HEK293 (cell line): ENCODE data around the gene UNC5CL.

Source experiments
- CTCF ChIA-PET: fragments of 350-600 bp; formaldehyde crosslinking; extraction: SDS; loops from one replicate; lab custom pipeline; 2021; ENCODE audit warnings: antibody characterized with exemption; lab: Yijun Ruan, JAX
- POLR2A ChIA-PET: fragments of 300-600 bp; formaldehyde crosslinking; extraction: SDS; loops from one replicate; lab custom pipeline; 2020; ENCODE audit warnings: antibody characterized with exemption, inconsistent platforms; lab: Yijun Ruan, JAX
- H3K27ac ChIP-seq: fragments of 200-500 bp; sonication (Bioruptor generic); 2 replicates; pipeline ENCODE4 v1.5.1; 2014; ENCODE audit warnings: low read depth, low read length, control low read depth, inconsistent platforms; ENCODE audit errors: extremely low read depth
- H3K36me3 ChIP-seq, 2 experiments: fragments of 200-500 bp in 1 of 2; sonication (Bioruptor generic) in 1 of 2; 1 replicate in 1 of 2; 2 replicates in 1 of 2; pipeline ENCODE4 v1.5.1; 2014 to 2017; ENCODE audit warnings: inconsistent platforms in 2 of 2, low read length in 2 of 2; ENCODE audit not compliant: control insufficient read depth in 2 of 2, insufficient read depth in 1 of 2
- H3K4me1 ChIP-seq: fragments of 200-500 bp; sonication (Bioruptor generic); 2 replicates; pipeline ENCODE4 v1.5.1; 2014; ENCODE audit warnings: mild to moderate bottlenecking, low read length, inconsistent platforms; ENCODE audit not compliant: control insufficient read depth, insufficient read depth
- H3K4me3 ChIP-seq: 2 replicates; pipeline ENCODE4 v1.5.1; 2011; ENCODE audit warnings: low read depth, mild to moderate bottlenecking, control low read depth, low read length, moderate library complexity
- H3K9me3 ChIP-seq: fragments of 200-500 bp; sonication (Bioruptor generic); 2 replicates; pipeline ENCODE4 v1.5.1; 2014; ENCODE audit warnings: low read depth, low read length, inconsistent platforms; ENCODE audit not compliant: control insufficient read depth, insufficient read depth
- FEZF1 ChIP-seq: fragments of 450-650 bp; formaldehyde crosslinking; IDR thresholded peaks from 2 replicates; pipeline ENCODE4 v1.5.1; 2016; ENCODE audit warnings: missing biosample characterization, missing genetic modification characterization
- KLF1 ChIP-seq: fragments of 450-650 bp; formaldehyde crosslinking; IDR thresholded peaks from 2 replicates; pipeline ENCODE4 v1.5.1; 2016; ENCODE audit warnings: missing biosample characterization, missing genetic modification characterization
- OVOL3 ChIP-seq: fragments of 450-650 bp; formaldehyde crosslinking; IDR thresholded peaks from 2 replicates; pipeline ENCODE4 v1.5.1; 2016; ENCODE audit warnings: missing biosample characterization, missing genetic modification characterization
- YY2 ChIP-seq: fragments of 450-650 bp; formaldehyde crosslinking; IDR thresholded peaks from 2 replicates; pipeline ENCODE4 v1.5.1; 2016; ENCODE audit warnings: missing biosample characterization, missing genetic modification characterization
- ZBTB7A ChIP-seq: fragments of 450-650 bp; formaldehyde crosslinking; IDR thresholded peaks from 2 replicates; pipeline ENCODE4 v1.5.1; 2016; ENCODE audit warnings: low read depth, missing biosample characterization, missing genetic modification characterization
- ZNF138 ChIP-seq: fragments of 450-650 bp; formaldehyde crosslinking; IDR thresholded peaks from 2 replicates; pipeline ENCODE4 v1.5.1; 2016; ENCODE audit warnings: missing biosample characterization, missing genetic modification characterization, borderline replicate concordance
- ZNF157 ChIP-seq: fragments of 450-650 bp; formaldehyde crosslinking; IDR thresholded peaks from 2 replicates; pipeline ENCODE4 v1.5.1; 2016; ENCODE audit warnings: missing biosample characterization, missing genetic modification characterization
- ZNF184 ChIP-seq: fragments of 450-650 bp; IDR thresholded peaks from 2 replicates; pipeline ENCODE4 v1.5.1; 2018; ENCODE audit warnings: missing biosample characterization, mild to moderate bottlenecking, missing genetic modification characterization
- ZNF211 ChIP-seq: fragments of 450-650 bp; formaldehyde crosslinking; IDR thresholded peaks from 2 replicates; pipeline ENCODE4 v1.5.1; 2016; ENCODE audit warnings: low read depth, missing biosample characterization, missing genetic modification characterization
- ZNF302 ChIP-seq: fragments of 450-650 bp; formaldehyde crosslinking; IDR thresholded peaks from 2 replicates; pipeline ENCODE4 v1.5.1; 2016; ENCODE audit warnings: missing biosample characterization, missing genetic modification characterization, low read depth
- ZNF311 ChIP-seq: fragments of 450-650 bp; formaldehyde crosslinking; IDR thresholded peaks from 2 replicates; pipeline ENCODE4 v1.5.1; 2017; ENCODE audit warnings: missing biosample characterization, missing genetic modification characterization, borderline replicate concordance
- ZNF341 ChIP-seq: fragments of 450-650 bp; formaldehyde crosslinking; IDR thresholded peaks from 2 replicates; pipeline ENCODE4; 2016; ENCODE audit warnings: low read depth, missing biosample characterization, missing genetic modification characterization
- ZNF501 ChIP-seq: fragments of 450-650 bp; formaldehyde crosslinking; IDR thresholded peaks from 2 replicates; pipeline ENCODE4 v1.5.1; 2016; ENCODE audit warnings: missing biosample characterization, missing genetic modification characterization
- ZNF555 ChIP-seq: fragments of 450-650 bp; formaldehyde crosslinking; conservative IDR thresholded peaks from 2 replicates; pipeline ENCODE4 v1.5.1; 2017; ENCODE audit warnings: missing biosample characterization, mild to moderate bottlenecking, missing genetic modification characterization, inconsistent platforms
- ZNF624 ChIP-seq: fragments of 450-650 bp; formaldehyde crosslinking; IDR thresholded peaks from 2 replicates; pipeline ENCODE4 v1.5.1; 2017; ENCODE audit warnings: missing biosample characterization, missing genetic modification characterization
- ZNF658 ChIP-seq: fragments of 450-650 bp; formaldehyde crosslinking; IDR thresholded peaks from 2 replicates; pipeline ENCODE4; 2016; ENCODE audit warnings: missing biosample characterization, missing genetic modification characterization
- ZNF747 ChIP-seq: fragments of 450-650 bp; formaldehyde crosslinking; IDR thresholded peaks from 2 replicates; pipeline ENCODE4 v1.5.1; 2016; ENCODE audit warnings: missing biosample characterization, missing genetic modification characterization
- TF ChIP-seq, protein P1 (sequence below): fragments of 450-650 bp; formaldehyde crosslinking; IDR thresholded peaks from 2 replicates; pipeline ENCODE4 v1.5.1; 2016; ENCODE audit warnings: missing biosample characterization, missing genetic modification characterization
- TF ChIP-seq, protein P2 (sequence below): fragments of 450-650 bp; formaldehyde crosslinking; IDR thresholded peaks from 2 replicates; pipeline ENCODE4; 2016; ENCODE audit warnings: missing biosample characterization, missing genetic modification characterization
- TF ChIP-seq, protein P3 (sequence below): fragments of 450-650 bp; formaldehyde crosslinking; IDR thresholded peaks from 2 replicates; pipeline ENCODE4 v1.5.0; 2017; ENCODE audit warnings: missing biosample characterization, missing genetic modification characterization, borderline replicate concordance
- TF ChIP-seq, protein P4 (sequence below): fragments of 450-650 bp; formaldehyde crosslinking; IDR thresholded peaks from 2 replicates; pipeline ENCODE4 v1.5.1; 2016; ENCODE audit warnings: missing biosample characterization, missing genetic modification characterization
- TF ChIP-seq, protein P5 (sequence below): fragments of 450-650 bp; formaldehyde crosslinking; IDR thresholded peaks from 2 replicates; pipeline ENCODE4 v1.5.1; 2016; ENCODE audit warnings: missing biosample characterization, missing genetic modification characterization

Gene UNC5CL

DNA sequence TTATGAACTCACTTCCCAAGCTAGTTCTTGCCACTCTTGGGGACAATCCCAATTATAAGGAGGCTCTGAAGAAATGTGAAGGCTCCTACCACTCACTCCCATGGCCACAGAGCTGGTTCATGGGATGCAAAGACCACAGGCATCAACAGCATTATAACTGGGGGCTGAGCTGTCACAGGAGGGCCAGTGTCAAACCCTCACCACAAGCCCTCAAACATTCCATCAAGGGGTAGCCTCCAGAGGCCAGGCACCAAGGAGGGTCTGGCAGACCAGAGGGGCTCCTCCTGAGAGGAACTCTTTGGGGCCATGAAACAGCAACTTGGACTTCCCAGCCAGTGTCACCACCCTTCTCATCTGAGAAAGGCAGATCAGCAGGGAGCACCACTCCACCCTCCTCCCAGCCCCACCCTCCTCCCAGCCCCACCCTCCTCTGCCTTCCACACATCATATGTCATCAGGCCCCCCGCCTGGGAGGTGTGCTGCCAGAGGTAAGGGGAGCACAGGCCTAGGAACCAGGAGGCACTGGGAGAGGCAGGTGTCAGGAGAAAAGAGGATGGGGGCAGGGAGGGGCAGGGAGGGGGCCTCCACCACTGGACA, 2.0 kb upstream of the UNC5CL start:
- no peak overlapping the region for H3K4me3 ChIP-seq
- H3K4me1 ChIP-seq = no peaks in the 10 kb centered on the region
- TF ChIP-seq ZNF157 (tag by site-specific recombination) = no peak
- peak; percentile 78 for TF ChIP-seq KLF1 (tag by site-specific recombination)
- TF ChIP-seq ZBTB7A = no peak
- TF ChIP-seq, all 188 proteins: peak for 1
- CTCF ChIA-PET = interaction anchor here (0.5 to 8.3 kb wide), 10 partner anchors 8 to 490 kb away, joined by 3 to 146 read pairs (median 5); partner anchors contain the start of gene APOBEC2
- Histone ChIP-seq H3K9me3 (no peaks in the 10 kb centered on the region), H3K36me3 (no peaks in the 10 kb centered on the region), H3K27ac (no peak overlapping the region)
- POLR2A ChIA-PET = no interaction called here

DNA sequence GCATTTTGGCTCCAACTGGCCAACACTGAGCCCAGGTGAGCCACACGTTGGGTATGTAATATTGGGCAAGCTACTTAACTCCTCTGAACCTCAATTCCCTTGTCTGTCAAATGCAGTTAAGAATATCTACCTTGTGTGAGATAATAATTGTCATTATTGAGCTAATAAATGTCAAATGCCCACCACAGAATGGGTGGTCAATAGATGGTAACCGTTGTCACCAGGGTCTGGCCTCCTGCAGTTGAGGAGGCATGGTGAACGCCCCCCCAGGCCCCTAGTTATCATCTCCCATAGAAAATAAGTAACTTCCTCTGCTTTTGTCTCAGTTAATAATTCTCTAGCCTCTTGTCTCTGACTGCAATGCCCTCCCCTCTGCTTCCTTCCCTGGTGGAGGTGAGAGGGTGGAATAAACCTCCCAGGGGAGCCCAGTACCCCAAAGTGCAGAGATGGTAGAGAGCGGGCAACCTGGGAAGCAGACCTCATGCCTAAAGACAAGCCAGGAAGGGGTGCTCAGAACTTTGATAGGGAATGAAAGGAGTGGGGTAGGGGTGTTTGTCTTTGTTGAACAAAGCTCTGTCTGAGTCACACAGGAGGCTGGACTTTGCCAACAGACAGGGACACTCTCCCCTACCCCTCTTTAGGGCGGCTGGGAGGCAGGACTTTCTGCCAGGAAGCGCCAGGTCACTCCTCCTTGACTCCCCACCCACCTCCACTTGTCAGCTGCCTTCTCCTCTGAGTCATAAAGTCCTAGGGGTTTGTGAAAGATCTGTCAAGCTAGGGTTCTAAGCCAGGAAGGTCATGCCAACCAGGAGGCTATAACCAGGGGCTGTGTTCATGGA, 1.3 kb upstream of the UNC5CL start:
- ChIA-PET CTCF (interaction anchor here (0.5 to 8.3 kb wide), 31 partner anchors 7 to 732 kb away, joined by 3 to 146 read pairs (median 3); partner anchors contain the start of gene APOBEC2), POLR2A (no interaction called here)
- Histone ChIP-seq H3K9me3 (no peaks in the 10 kb centered on the region), H3K27ac (no peak overlapping the region), H3K36me3 (no peaks in the 10 kb centered on the region), H3K4me3 (no peak overlapping the region), H3K4me1 (no peaks in the 10 kb centered on the region)
- TF ChIP-seq ZNF747 (tag by site-specific recombination) (no peak), ZNF341 (tag by site-specific recombination) (no peak), ZNF302 (tag by site-specific recombination) (no peak), ZNF624 (tag by site-specific recombination) (no peak), FEZF1 (tag by site-specific recombination) (no peak), ZNF138 (tag by site-specific recombination) (no peak), OVOL3 (tag by site-specific recombination) (no peak), YY2 (tag by site-specific recombination) (no peak), ZNF184 (no peak), ZNF311 (tag by site-specific recombination) (no peak), ZNF555 (tag by site-specific recombination) (no peak), ZNF211 (tag by site-specific recombination) (no peak)
- TF ChIP-seq, protein P1, sequence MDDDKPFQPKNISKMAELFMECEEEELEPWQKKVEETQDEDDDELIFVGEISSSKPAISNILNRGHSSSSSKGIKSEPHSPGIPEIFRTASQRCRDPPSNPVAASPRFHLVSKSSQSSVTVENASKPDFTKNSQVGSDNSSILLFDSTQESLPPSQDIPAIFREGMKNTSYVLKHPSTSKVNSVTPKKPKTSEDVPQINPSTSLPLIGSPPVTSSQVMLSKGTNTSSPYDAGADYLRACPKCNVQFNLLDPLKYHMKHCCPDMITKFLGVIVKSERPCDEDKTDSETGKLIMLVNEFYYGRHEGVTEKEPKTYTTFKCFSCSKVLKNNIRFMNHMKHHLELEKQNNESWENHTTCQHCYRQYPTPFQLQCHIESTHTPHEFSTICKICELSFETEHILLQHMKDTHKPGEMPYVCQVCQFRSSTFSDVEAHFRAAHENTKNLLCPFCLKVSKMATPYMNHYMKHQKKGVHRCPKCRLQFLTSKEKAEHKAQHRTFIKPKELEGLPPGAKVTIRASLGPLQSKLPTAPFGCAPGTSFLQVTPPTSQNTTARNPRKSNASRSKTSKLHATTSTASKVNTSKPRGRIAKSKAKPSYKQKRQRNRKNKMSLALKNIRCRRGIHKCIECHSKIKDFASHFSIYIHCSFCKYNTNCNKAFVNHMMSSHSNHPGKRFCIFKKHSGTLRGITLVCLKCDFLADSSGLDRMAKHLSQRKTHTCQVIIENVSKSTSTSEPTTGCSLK (tag by site-specific recombination) = no peak
- TF ChIP-seq, protein P2, sequence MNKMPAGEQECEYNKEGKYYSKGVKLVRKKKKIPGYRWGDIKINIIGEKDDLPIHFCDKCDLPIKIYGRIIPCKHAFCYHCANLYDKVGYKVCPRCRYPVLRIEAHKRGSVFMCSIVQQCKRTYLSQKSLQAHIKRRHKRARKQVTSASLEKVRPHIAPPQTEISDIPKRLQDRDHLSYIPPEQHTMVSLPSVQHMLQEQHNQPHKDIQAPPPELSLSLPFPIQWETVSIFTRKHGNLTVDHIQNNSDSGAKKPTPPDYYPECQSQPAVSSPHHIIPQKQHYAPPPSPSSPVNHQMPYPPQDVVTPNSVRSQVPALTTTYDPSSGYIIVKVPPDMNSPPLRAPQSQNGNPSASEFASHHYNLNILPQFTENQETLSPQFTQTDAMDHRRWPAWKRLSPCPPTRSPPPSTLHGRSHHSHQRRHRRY = no peak

DNA sequence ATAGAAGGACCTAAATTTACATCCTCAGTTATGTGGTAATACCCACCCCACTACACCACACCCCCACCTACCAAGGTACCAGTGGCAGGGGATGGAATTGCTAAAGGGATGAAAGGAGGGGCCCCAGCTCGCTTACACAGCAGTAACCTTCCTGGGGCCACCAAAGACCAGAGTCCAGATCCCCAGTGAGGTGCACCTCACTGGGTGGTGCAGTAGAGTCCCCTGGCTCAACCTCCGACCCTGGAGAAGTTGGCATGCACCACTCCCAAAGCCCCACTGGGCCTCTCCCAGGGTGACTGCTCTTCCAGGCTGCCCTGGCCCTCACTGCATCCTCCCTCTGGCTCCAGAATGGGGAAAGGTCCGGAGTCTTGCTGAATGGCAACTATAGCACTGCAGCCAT, 816 bp downstream of the UNC5CL start:
- POLR2A ChIA-PET = interaction anchor here (0.9 kb wide), 1 partner anchor 17 kb away, joined by 4 read pairs; no protein-coding TSS in a partner anchor
- TF ChIP-seq ZNF555 (tag by site-specific recombination) (no peak), ZNF658 (tag by site-specific recombination) (no peak), ZNF501 (tag by site-specific recombination) (no peak)
- TF ChIP-seq, protein P3, sequence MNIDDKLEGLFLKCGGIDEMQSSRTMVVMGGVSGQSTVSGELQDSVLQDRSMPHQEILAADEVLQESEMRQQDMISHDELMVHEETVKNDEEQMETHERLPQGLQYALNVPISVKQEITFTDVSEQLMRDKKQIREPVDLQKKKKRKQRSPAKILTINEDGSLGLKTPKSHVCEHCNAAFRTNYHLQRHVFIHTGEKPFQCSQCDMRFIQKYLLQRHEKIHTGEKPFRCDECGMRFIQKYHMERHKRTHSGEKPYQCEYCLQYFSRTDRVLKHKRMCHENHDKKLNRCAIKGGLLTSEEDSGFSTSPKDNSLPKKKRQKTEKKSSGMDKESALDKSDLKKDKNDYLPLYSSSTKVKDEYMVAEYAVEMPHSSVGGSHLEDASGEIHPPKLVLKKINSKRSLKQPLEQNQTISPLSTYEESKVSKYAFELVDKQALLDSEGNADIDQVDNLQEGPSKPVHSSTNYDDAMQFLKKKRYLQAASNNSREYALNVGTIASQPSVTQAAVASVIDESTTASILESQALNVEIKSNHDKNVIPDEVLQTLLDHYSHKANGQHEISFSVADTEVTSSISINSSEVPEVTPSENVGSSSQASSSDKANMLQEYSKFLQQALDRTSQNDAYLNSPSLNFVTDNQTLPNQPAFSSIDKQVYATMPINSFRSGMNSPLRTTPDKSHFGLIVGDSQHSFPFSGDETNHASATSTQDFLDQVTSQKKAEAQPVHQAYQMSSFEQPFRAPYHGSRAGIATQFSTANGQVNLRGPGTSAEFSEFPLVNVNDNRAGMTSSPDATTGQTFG (tag by site-specific recombination) = no peak
- TF ChIP-seq, protein P4, sequence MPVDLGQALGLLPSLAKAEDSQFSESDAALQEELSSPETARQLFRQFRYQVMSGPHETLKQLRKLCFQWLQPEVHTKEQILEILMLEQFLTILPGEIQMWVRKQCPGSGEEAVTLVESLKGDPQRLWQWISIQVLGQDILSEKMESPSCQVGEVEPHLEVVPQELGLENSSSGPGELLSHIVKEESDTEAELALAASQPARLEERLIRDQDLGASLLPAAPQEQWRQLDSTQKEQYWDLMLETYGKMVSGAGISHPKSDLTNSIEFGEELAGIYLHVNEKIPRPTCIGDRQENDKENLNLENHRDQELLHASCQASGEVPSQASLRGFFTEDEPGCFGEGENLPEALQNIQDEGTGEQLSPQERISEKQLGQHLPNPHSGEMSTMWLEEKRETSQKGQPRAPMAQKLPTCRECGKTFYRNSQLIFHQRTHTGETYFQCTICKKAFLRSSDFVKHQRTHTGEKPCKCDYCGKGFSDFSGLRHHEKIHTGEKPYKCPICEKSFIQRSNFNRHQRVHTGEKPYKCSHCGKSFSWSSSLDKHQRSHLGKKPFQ (tag by site-specific recombination) = no peak
- TF ChIP-seq, protein P5, sequence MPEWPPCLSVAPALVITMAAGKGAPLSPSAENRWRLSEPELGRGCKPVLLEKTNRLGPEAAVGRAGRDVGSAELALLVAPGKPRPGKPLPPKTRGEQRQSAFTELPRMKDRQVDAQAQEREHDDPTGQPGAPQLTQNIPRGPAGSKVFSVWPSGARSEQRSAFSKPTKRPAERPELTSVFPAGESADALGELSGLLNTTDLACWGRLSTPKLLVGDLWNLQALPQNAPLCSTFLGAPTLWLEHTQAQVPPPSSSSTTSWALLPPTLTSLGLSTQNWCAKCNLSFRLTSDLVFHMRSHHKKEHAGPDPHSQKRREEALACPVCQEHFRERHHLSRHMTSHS (tag by site-specific recombination) = no peak

More for the DNA sequence above, 816 bp downstream of the UNC5CL start:
- Histone ChIP-seq H3K36me3 (no peaks in the 10 kb centered on the region), H3K4me1 (no peaks in the 10 kb centered on the region), H3K27ac (no peak overlapping the region), H3K4me3 (no peak overlapping the region), H3K9me3 (no peaks in the 10 kb centered on the region)
- CTCF ChIA-PET = interaction anchor here (0.8 to 8.3 kb wide), 12 partner anchors 11 to 1690 kb away, joined by 3 to 146 read pairs (median 5); partner anchors contain the start of gene APOBEC2
